Ishikawa (cell line): ENCODE measurements around the gene GXYLT2.

Experiments
- CREB1 ChIP-seq: IDR thresholded peaks from 2 replicates; pipeline ENCODE4 v1.6.1; 2012; ENCODE audit warnings: low read depth
- EP300 ChIP-seq: IDR thresholded peaks from 2 replicates; pipeline ENCODE4 v1.6.1; 2012; ENCODE audit warnings: borderline replicate concordance
- MAX ChIP-seq: IDR thresholded peaks from 2 replicates; pipeline ENCODE4 v1.6.1; 2012
- NFIC ChIP-seq: IDR thresholded peaks from 2 replicates; pipeline ENCODE4 v1.6.1; 2012
- RAD21 ChIP-seq: IDR thresholded peaks from 2 replicates; pipeline ENCODE4 v1.6.1; 2012; ENCODE audit warnings: low read depth
- TAF1 ChIP-seq: IDR thresholded peaks from 2 replicates; pipeline ENCODE4 v1.6.1; 2012; ENCODE audit warnings: low read depth, mild to moderate bottlenecking
- TF ChIP-seq, protein P1 (sequence below): IDR thresholded peaks from 2 replicates; pipeline ENCODE4 v1.6.1; 2012; ENCODE audit warnings: low read depth, mild to moderate bottlenecking

GRCh38 chr3:72950801-72951200 is 63.0 kb downstream of the GXYLT2 start:
- TF ChIP-seq TAF1 (no peak), RAD21 (no peak), CREB1 (no peak), EP300 (no peak), MAX (no peak), NFIC (no peak)
- TF ChIP-seq, protein P1, sequence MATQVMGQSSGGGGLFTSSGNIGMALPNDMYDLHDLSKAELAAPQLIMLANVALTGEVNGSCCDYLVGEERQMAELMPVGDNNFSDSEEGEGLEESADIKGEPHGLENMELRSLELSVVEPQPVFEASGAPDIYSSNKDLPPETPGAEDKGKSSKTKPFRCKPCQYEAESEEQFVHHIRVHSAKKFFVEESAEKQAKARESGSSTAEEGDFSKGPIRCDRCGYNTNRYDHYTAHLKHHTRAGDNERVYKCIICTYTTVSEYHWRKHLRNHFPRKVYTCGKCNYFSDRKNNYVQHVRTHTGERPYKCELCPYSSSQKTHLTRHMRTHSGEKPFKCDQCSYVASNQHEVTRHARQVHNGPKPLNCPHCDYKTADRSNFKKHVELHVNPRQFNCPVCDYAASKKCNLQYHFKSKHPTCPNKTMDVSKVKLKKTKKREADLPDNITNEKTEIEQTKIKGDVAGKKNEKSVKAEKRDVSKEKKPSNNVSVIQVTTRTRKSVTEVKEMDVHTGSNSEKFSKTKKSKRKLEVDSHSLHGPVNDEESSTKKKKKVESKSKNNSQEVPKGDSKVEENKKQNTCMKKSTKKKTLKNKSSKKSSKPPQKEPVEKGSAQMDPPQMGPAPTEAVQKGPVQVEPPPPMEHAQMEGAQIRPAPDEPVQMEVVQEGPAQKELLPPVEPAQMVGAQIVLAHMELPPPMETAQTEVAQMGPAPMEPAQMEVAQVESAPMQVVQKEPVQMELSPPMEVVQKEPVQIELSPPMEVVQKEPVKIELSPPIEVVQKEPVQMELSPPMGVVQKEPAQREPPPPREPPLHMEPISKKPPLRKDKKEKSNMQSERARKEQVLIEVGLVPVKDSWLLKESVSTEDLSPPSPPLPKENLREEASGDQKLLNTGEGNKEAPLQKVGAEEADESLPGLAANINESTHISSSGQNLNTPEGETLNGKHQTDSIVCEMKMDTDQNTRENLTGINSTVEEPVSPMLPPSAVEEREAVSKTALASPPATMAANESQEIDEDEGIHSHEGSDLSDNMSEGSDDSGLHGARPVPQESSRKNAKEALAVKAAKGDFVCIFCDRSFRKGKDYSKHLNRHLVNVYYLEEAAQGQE, result no peak
